ENCODE measurements around the gene ASXL3. TPM values are rescaled to one million over a fixed set of nuclear protein-coding genes. Genes with fewer than 3 reads are reported as not detected.

The ASXL3 gene
- total RNA-seq, 1 donor from 2014 or later: 45.6 TPM

- no peak for DNase-seq
- peaks cover 6% of the 10 kb centered on the region for H3K4me1 Mint-ChIP-seq (ENCODE audit: low read depth, unreplicated experiment)
- H3K4me3 Mint-ChIP-seq (ENCODE audit: unreplicated experiment): no peak overlapping the region
- no peak for TF ChIP-seq CTCF (IDR thresholded peaks at IDR 0.05; ENCODE audit: partially characterized antibody, unreplicated experiment)
- H3K36me3 Mint-ChIP-seq (ENCODE audit: unreplicated experiment): no peaks in the 10 kb centered on the region
- no peaks in the 10 kb centered on the region for H3K27me3 Mint-ChIP-seq (ENCODE audit: unreplicated experiment)
- H3K9me3 Mint-ChIP-seq (ENCODE audit: unreplicated experiment): no peaks in the 10 kb centered on the region
- H3K27ac Mint-ChIP-seq (ENCODE audit: unreplicated experiment): no peak overlapping the region
Measured at GRCh38 chr18:33593261-33593660, 15.2 kb downstream of the ASXL3 start.

- H3K4me1 Mint-ChIP-seq (ENCODE audit: low read depth, unreplicated experiment): peaks cover 6% of the 10 kb centered on the region
- no peaks in the 10 kb centered on the region for H3K36me3 Mint-ChIP-seq (ENCODE audit: unreplicated experiment)
- DNase-seq: no peak
- H3K4me3 Mint-ChIP-seq (ENCODE audit: unreplicated experiment): no peak overlapping the region
- no peaks in the 10 kb centered on the region for H3K9me3 Mint-ChIP-seq (ENCODE audit: unreplicated experiment)
- H3K27me3 Mint-ChIP-seq (ENCODE audit: unreplicated experiment): no peaks in the 10 kb centered on the region
- H3K27ac Mint-ChIP-seq (ENCODE audit: unreplicated experiment): no peak overlapping the region
- no peak for TF ChIP-seq CTCF (IDR thresholded peaks at IDR 0.05; ENCODE audit: partially characterized antibody, unreplicated experiment)
Measured at GRCh38 chr18:33594799-33595198, 16.8 kb downstream of the ASXL3 start.

- no peak overlapping the region for H3K4me3 Mint-ChIP-seq (ENCODE audit: unreplicated experiment)
- H3K4me1 Mint-ChIP-seq (ENCODE audit: low read depth, unreplicated experiment): peaks cover 6% of the 10 kb centered on the region
- no peaks in the 10 kb centered on the region for H3K36me3 Mint-ChIP-seq (ENCODE audit: unreplicated experiment)
- H3K27me3 Mint-ChIP-seq (ENCODE audit: unreplicated experiment): no peaks in the 10 kb centered on the region
- no peak for DNase-seq
- H3K27ac Mint-ChIP-seq (ENCODE audit: unreplicated experiment): no peak overlapping the region
- H3K9me3 Mint-ChIP-seq (ENCODE audit: unreplicated experiment): no peaks in the 10 kb centered on the region
- TF ChIP-seq CTCF (IDR thresholded peaks at IDR 0.05; ENCODE audit: partially characterized antibody, unreplicated experiment): no peak
Measured at GRCh38 chr18:33596178-33596854, 18.3 kb downstream of the ASXL3 start.

GRCh38 chr18:33600846-33601245 is 22.8 kb downstream of the ASXL3 start:
- Mint-ChIP-seq H3K27ac (ENCODE audit: unreplicated experiment) (no peak overlapping the region), H3K36me3 (ENCODE audit: unreplicated experiment) (no peaks in the 10 kb centered on the region), H3K4me1 (ENCODE audit: low read depth, unreplicated experiment) (peaks cover 26% of the 10 kb centered on the region), H3K4me3 (ENCODE audit: unreplicated experiment) (no peak overlapping the region), H3K9me3 (ENCODE audit: unreplicated experiment) (no peaks in the 10 kb centered on the region), H3K27me3 (ENCODE audit: unreplicated experiment) (peaks cover 3% of the 10 kb centered on the region)
- DNase-seq: no peak
- no peak for TF ChIP-seq CTCF (IDR thresholded peaks at IDR 0.05; ENCODE audit: partially characterized antibody, unreplicated experiment)

- DNase-seq: no peak
- Mint-ChIP-seq H3K36me3 (ENCODE audit: unreplicated experiment) (no peaks in the 10 kb centered on the region), H3K27me3 (ENCODE audit: unreplicated experiment) (peaks cover 3% of the 10 kb centered on the region), H3K27ac (ENCODE audit: unreplicated experiment) (no peak overlapping the region), H3K9me3 (ENCODE audit: unreplicated experiment) (no peaks in the 10 kb centered on the region), H3K4me3 (ENCODE audit: unreplicated experiment) (no peak overlapping the region), H3K4me1 (ENCODE audit: low read depth, unreplicated experiment) (peaks cover 26% of the 10 kb centered on the region)
- no peak for TF ChIP-seq CTCF (IDR thresholded peaks at IDR 0.05; ENCODE audit: partially characterized antibody, unreplicated experiment)
Measured at GRCh38 chr18:33603454-33603853, 25.4 kb downstream of the ASXL3 start.

Measured in glutamatergic neuron (in vitro differentiated cells).